PC-3 (cell line): ENCODE data around the gene MTM1. TPM values are rescaled to one million over a fixed set of nuclear protein-coding genes. Genes with fewer than 3 reads are reported as not detected.

ENCODE experiments used
- ATAC-seq: fragments of 200-7000 bp; cut with Tn5 transposase; 2 replicates; pipeline ENCODE4 v1.9.1; 2020; ENCODE audit warnings: mild to moderate bottlenecking, moderate library complexity
- BruUV-seq: library from RNA; stranded (reverse); fragments of 400-500 nt; replicated peaks from 2 replicates; lab custom pipeline; 2021; lab: Mats Ljungman, UMichigan
- CTCF ChIA-PET: fragments of 300-600 bp; sonication (Branson Sonifier 250); formaldehyde crosslinking; loops from one replicate; lab custom pipeline; 2022; ENCODE audit warnings: antibody characterized with exemption; lab: Charles Lee
- POLR2A ChIA-PET: fragments of 300-600 bp; sonication (Branson Sonifier 250); formaldehyde crosslinking; loops from one replicate; lab custom pipeline; 2022; ENCODE audit warnings: antibody characterized with exemption; ENCODE audit not compliant: unreplicated experiment; lab: Charles Lee
- DNase-seq: peaks from one replicate; pipeline ENCODE4 v3.0.0-alpha.2; 2015
- H2AFZ ChIP-seq: fragments of 300-600 bp; sonication (generic); 2 replicates; pipeline ENCODE4 v1.6.0; 2016; ENCODE audit warnings: antibody characterized with exemption, low read length
- H3F3A ChIP-seq: fragments of 300-600 bp; sonication (generic); one replicate; pipeline ENCODE4 v1.6.0; 2017; ENCODE audit warnings: antibody characterized with exemption, low read length, control low read depth, mild to moderate bottlenecking; ENCODE audit not compliant: unreplicated experiment
- H3K27ac ChIP-seq: fragments of 300-600 bp; sonication (generic); 2 replicates; pipeline ENCODE4 v1.5.1; 2016; ENCODE audit warnings: mild to moderate bottlenecking, low read length
- H3K27me3 ChIP-seq: fragments of 300-600 bp; sonication (generic); 2 replicates; pipeline ENCODE4 v1.6.1; 2016; ENCODE audit warnings: low read length, mixed read lengths
- H3K36me3 ChIP-seq: fragments of 300-600 bp; sonication (generic); 2 replicates; pipeline ENCODE4 v1.6.1; 2016; ENCODE audit warnings: low read depth, mixed run types, low read length, mixed read lengths
- H3K4me1 ChIP-seq: fragments of 300-600 bp; sonication (generic); 2 replicates; pipeline ENCODE4 v1.5.1; 2016; ENCODE audit warnings: low read length; ENCODE audit not compliant: insufficient read depth
- H3K4me2 ChIP-seq: fragments of 300-600 bp; sonication (generic); 2 replicates; pipeline ENCODE4 v1.6.0; 2016; ENCODE audit warnings: low read length
- H3K4me3 ChIP-seq: fragments of 300-600 bp; sonication (generic); 2 replicates; pipeline ENCODE4 v1.5.1; 2016; ENCODE audit warnings: mild to moderate bottlenecking, low read length, mixed read lengths
- H3K79me2 ChIP-seq: fragments of 300-600 bp; sonication (generic); 2 replicates; pipeline ENCODE4 v1.6.1; 2017; ENCODE audit warnings: low read length, mixed read lengths
- H3K9ac ChIP-seq: fragments of 300-600 bp; sonication (generic); 2 replicates; pipeline ENCODE4 v1.6.0; 2016; ENCODE audit warnings: mild to moderate bottlenecking, low read length
- H3K9me2 ChIP-seq: fragments of 300-600 bp; sonication (generic); replicated peaks from 2 replicates; pipeline ENCODE4 v1.6.1; 2016; ENCODE audit warnings: mixed run types, low read length, mixed read lengths
- H3K9me3 ChIP-seq: fragments of 300-600 bp; sonication (generic); 2 replicates; pipeline ENCODE4 v1.6.1; 2016; ENCODE audit warnings: low read length, mixed read lengths
- H4K20me1 ChIP-seq: fragments of 300-600 bp; sonication (generic); 2 replicates; pipeline ENCODE4 v1.6.1; 2016; ENCODE audit warnings: low read length, mixed read lengths
- EZH2 ChIP-seq: fragments of 300-600 bp; sonication (generic); IDR thresholded peaks from one replicate; pipeline ENCODE4 v1.6.1; 2017; ENCODE audit warnings: antibody characterized with exemption, mild to moderate bottlenecking, low read length; ENCODE audit not compliant: unreplicated experiment
- EZH2phosphoT487 ChIP-seq: fragments of 300-600 bp; sonication (generic); IDR thresholded peaks from 2 replicates; pipeline ENCODE4 v1.6.1; 2018; ENCODE audit warnings: mild to moderate bottlenecking, antibody characterized with exemption, low read length, borderline replicate concordance
- intact Hi-C: fragments of 100-400 bp; cut with micrococcal nuclease; formaldehyde crosslinking; loops from 2 replicates; pipeline ENCODE4 v1.9.0; 2023
- total RNA-seq: library from RNA; depleted of rRNA; stranded (reverse); fragments of >200 nt; gene quantifications from 2 replicates; pipeline ENCODE4 v1.2.3, GENCODE V29; 2014
- TF ChIP-seq, protein P1 (sequence below): fragments of 300-600 bp; sonication (generic); conservative IDR thresholded peaks from 2 replicates; pipeline ENCODE4 v1.5.1; 2017; ENCODE audit warnings: antibody characterized with exemption, low read depth, mild to moderate bottlenecking, low read length

MTM1 gene
- total RNA-seq, 1 experiment from 2014 or later = 13.7 TPM

DNA sequence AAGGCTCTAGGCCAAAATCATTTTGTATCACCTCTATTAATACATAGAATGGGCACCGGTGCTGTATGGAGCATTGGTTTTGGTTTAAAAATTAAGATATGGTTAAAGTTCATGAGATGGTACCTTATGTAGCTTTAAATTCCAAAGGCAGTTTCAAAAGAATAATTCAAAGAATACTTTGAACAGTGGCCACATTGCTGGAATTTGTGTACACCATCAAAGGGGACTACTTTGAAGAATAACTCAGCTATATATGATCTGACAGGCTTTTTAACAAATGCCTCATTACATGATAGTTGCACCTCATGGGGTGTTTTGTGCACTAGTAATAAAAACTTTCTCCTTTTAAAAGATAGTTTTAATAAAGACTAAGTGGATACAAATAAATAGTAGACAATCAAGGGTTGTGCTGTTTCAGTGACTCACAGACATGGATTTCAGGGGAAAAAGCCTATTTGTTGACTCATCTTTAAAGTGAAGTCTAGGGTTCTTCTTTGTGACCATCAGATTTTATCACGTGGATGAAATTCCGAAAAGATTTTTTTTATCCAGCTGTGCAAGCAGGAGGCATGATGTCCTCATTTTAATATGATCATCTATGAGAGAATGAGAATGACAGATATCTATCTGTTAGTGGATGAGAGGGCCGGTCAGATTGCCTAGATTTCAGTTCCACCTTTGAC, 12.8 kb downstream of the MTM1 start:
- Histone ChIP-seq H4K20me1 (no peaks in the 10 kb centered on the region), H3K79me2 (peaks cover 61% of the 10 kb centered on the region), H3K27me3 (no peaks in the 10 kb centered on the region), H3K4me2 (peak overlapping the region; percentile 40), H2AFZ (no peak overlapping the region), H3K9me3 (no peaks in the 10 kb centered on the region), H3K27ac (peak overlapping the region; percentile 26), H3K4me3 (no peak overlapping the region), H3K9me2 (no peaks in the 10 kb centered on the region), H3K36me3 (0 out of 2 replicates have a peak, but pooled peaks cover 7% of the 10 kb centered on the region), H3K4me1 (peaks cover 38% of the 10 kb centered on the region), H3F3A (no peaks in the 10 kb centered on the region), H3K9ac (no peak overlapping the region)
- DNase-seq = peak; percentile 85
- intact Hi-C loops = loop anchor here (10.0 kb wide), 1 partner anchor 96 kb away; no protein-coding TSS in a partner anchor
- ATAC-seq = peak; percentile 88
- ChIA-PET CTCF (no interaction called here), POLR2A (no interaction called here)
- BruUV-seq = no TSS peak
- TF ChIP-seq EZH2 (no peak), EZH2phosphoT487 (no peak)
- TF ChIP-seq, protein P1, sequence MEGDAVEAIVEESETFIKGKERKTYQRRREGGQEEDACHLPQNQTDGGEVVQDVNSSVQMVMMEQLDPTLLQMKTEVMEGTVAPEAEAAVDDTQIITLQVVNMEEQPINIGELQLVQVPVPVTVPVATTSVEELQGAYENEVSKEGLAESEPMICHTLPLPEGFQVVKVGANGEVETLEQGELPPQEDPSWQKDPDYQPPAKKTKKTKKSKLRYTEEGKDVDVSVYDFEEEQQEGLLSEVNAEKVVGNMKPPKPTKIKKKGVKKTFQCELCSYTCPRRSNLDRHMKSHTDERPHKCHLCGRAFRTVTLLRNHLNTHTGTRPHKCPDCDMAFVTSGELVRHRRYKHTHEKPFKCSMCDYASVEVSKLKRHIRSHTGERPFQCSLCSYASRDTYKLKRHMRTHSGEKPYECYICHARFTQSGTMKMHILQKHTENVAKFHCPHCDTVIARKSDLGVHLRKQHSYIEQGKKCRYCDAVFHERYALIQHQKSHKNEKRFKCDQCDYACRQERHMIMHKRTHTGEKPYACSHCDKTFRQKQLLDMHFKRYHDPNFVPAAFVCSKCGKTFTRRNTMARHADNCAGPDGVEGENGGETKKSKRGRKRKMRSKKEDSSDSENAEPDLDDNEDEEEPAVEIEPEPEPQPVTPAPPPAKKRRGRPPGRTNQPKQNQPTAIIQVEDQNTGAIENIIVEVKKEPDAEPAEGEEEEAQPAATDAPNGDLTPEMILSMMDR = no peak

DNA sequence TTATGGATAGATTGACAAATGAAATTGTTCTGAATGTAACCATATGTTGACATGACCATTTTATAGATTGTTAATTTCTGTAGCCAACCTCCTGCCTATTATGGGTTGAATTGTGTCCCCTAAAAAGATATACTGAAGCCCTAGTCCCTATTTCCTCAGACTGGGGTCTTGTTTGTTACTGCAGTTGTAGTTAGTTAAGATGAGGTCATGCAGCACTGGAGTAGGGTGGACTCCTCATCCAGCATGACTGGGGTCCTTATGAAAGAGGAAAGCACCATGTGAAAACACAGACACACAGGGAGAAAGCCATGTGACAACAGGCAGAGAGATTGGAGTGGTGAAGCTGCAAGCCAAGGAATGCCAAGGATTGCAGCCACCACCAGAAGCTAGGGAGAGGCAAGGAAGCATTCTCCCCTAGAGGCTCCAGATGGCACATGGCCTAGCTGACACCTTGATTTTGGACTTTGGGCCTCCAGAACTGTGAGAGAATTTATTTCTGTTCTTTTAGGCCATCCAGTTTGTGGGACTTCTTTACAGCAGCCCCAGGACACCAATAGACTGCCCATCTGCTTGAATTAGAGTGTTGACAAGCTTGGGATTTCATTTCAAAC, 14.0 kb downstream of the MTM1 start:
- Histone ChIP-seq H3K79me2 (peaks cover 49% of the 10 kb centered on the region), H3K27me3 (no peaks in the 10 kb centered on the region), H3K4me1 (peaks cover 26% of the 10 kb centered on the region), H3F3A (no peaks in the 10 kb centered on the region), H3K9ac (no peak overlapping the region), H2AFZ (no peak overlapping the region), H3K9me2 (no peaks in the 10 kb centered on the region), H3K9me3 (no peaks in the 10 kb centered on the region), H3K36me3 (0 out of 2 replicates have a peak, but pooled peaks cover 7% of the 10 kb centered on the region), H3K27ac (no peak overlapping the region), H4K20me1 (no peaks in the 10 kb centered on the region), H3K4me3 (no peak overlapping the region), H3K4me2 (no peak overlapping the region)
- ATAC-seq (no peak), DNase-seq (no peak)
- CTCF ChIA-PET = no interaction called here
- POLR2A ChIA-PET = interaction anchor here (0.7 kb wide), 1 partner anchor 13 kb away, joined by 3 read pairs; no protein-coding TSS in a partner anchor
- intact Hi-C loops = loop anchor here (10.0 kb wide), 1 partner anchor 98 kb away; no protein-coding TSS in a partner anchor
- no TSS peak for BruUV-seq
- TF ChIP-seq, protein P1 = no peak
- TF ChIP-seq EZH2phosphoT487 = no peak
- no peak for TF ChIP-seq EZH2
